HFFc6 (cell line): ENCODE measurements around the gene GGTLC1. TPM values are rescaled to one million over a fixed set of nuclear protein-coding genes. Genes with fewer than 3 reads are reported as not detected.

ENCODE experiments used
- DNase-seq: peaks from one replicate; pipeline ENCODE4 v3.0.0-alpha.2; 2018
- H3K27ac Mint-ChIP-seq: 2 replicates; pipeline ENCODE4 v1.8.0; 2020; ENCODE audit warnings: mild to moderate bottlenecking, mixed read lengths
- H3K27me3 Mint-ChIP-seq: 2 replicates; pipeline ENCODE4 v1.8.0; 2021; ENCODE audit warnings: mild to moderate bottlenecking, moderate library complexity, mixed read lengths; ENCODE audit not compliant: insufficient read depth
- H3K36me3 Mint-ChIP-seq: 2 replicates; pipeline ENCODE4 v1.8.0; 2021; ENCODE audit warnings: low read depth, mixed read lengths
- H3K4me1 Mint-ChIP-seq: 2 replicates; pipeline ENCODE4 v1.8.0; 2020; ENCODE audit warnings: low read depth, mixed read lengths
- H3K4me3 Mint-ChIP-seq: 2 replicates; pipeline ENCODE4 v1.8.0; 2020; ENCODE audit warnings: mild to moderate bottlenecking, moderate library complexity, mixed read lengths
- H3K9me3 Mint-ChIP-seq: 2 replicates; pipeline ENCODE4 v1.8.0; 2020; ENCODE audit warnings: mild to moderate bottlenecking, mixed read lengths
- total RNA-seq, 6 experiments: library from RNA; stranded (reverse); fragmentation: NEBNext Ultra II Directional; extraction: Animal tissue kit (Norgen Biotek cat#: 25700); gene quantifications; 2 replicates in 1 of 6; 3 replicates in 5 of 6; pipeline ENCODE4 v1.2.3, GENCODE V29; 2021
- TF ChIP-seq, protein P1 (sequence below): fragments of 200-600 bp; sonication (generic); IDR thresholded peaks from 2 replicates; pipeline ENCODE4 v1.5.0; 2021; ENCODE audit warnings: antibody characterized with exemption, mild to moderate bottlenecking

Gene GGTLC1
- total RNA-seq, 6 experiments from 2014 or later: not detected

GRCh38 chr20:23955896-23956295 is 32.7 kb downstream of the GGTLC1 start:
- TF ChIP-seq, protein P1, sequence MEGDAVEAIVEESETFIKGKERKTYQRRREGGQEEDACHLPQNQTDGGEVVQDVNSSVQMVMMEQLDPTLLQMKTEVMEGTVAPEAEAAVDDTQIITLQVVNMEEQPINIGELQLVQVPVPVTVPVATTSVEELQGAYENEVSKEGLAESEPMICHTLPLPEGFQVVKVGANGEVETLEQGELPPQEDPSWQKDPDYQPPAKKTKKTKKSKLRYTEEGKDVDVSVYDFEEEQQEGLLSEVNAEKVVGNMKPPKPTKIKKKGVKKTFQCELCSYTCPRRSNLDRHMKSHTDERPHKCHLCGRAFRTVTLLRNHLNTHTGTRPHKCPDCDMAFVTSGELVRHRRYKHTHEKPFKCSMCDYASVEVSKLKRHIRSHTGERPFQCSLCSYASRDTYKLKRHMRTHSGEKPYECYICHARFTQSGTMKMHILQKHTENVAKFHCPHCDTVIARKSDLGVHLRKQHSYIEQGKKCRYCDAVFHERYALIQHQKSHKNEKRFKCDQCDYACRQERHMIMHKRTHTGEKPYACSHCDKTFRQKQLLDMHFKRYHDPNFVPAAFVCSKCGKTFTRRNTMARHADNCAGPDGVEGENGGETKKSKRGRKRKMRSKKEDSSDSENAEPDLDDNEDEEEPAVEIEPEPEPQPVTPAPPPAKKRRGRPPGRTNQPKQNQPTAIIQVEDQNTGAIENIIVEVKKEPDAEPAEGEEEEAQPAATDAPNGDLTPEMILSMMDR: no peak
- no peaks in the 10 kb centered on the region for H3K36me3 Mint-ChIP-seq
- H3K4me1 Mint-ChIP-seq: no peaks in the 10 kb centered on the region
- peaks cover 3% of the 10 kb centered on the region for H3K27me3 Mint-ChIP-seq
- no peak overlapping the region for H3K4me3 Mint-ChIP-seq
- DNase-seq: no peak
- peaks cover 4% of the 10 kb centered on the region; the same call in 1 of the 2 replicates for H3K9me3 Mint-ChIP-seq
- H3K27ac Mint-ChIP-seq: no peak overlapping the region

GRCh38 chr20:23954008-23954745 is 34.4 kb downstream of the GGTLC1 start:
- Mint-ChIP-seq H3K36me3 (no peaks in the 10 kb centered on the region), H3K4me1 (no peaks in the 10 kb centered on the region), H3K27ac (no peak overlapping the region), H3K4me3 (no peak overlapping the region), H3K9me3 (peaks cover 4% of the 10 kb centered on the region; the same call in 1 of the 2 replicates), H3K27me3 (peaks cover 3% of the 10 kb centered on the region)
- TF ChIP-seq, protein P1: no peak
- DNase-seq: no peak

DNA sequence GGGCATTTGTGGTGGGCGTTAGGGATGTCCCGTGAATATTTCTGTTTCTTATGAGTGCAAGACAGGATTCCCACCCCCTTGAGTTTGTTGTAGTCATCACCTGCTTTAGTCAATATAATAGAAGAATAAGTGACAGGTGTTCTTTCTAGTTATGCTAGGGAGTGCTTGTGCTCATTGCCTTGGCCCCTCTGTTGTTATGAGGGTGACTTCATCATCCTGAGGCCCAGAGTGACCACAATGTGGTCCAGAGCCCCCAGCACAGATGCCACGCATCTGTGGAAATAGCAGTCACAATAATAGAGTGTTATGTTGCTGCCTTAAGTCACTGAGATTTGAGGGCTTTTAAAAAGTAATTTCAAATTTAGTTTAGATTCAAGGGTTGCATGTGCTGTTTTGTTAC is 42.4 kb downstream of the GGTLC1 start:
- Mint-ChIP-seq H3K27me3 (peaks cover 4% of the 10 kb centered on the region; the same call in 1 of the 2 replicates), H3K4me1 (no peaks in the 10 kb centered on the region), H3K27ac (no peak overlapping the region), H3K4me3 (no peak overlapping the region), H3K9me3 (no peaks in the 10 kb centered on the region), H3K36me3 (no peaks in the 10 kb centered on the region)
- TF ChIP-seq, protein P1: no peak
- DNase-seq: no peak

GRCh38 chr20:23943304-23943703 is 45.3 kb downstream of the GGTLC1 start:
- H3K27ac Mint-ChIP-seq: no peak overlapping the region
- H3K27me3 Mint-ChIP-seq: peaks cover 2% of the 10 kb centered on the region; the same call in 1 of the 2 replicates
- no peaks in the 10 kb centered on the region for H3K4me1 Mint-ChIP-seq
- no peak overlapping the region for H3K4me3 Mint-ChIP-seq
- no peaks in the 10 kb centered on the region for H3K36me3 Mint-ChIP-seq
- DNase-seq: no peak
- TF ChIP-seq, protein P1: no peak
- H3K9me3 Mint-ChIP-seq: peaks cover 3% of the 10 kb centered on the region; the same call in 1 of the 2 replicates

- Mint-ChIP-seq H3K4me1 (no peaks in the 10 kb centered on the region), H3K27ac (no peak overlapping the region), H3K27me3 (peaks cover 2% of the 10 kb centered on the region; the same call in 1 of the 2 replicates), H3K9me3 (peaks cover 3% of the 10 kb centered on the region; the same call in 1 of the 2 replicates), H3K4me3 (no peak overlapping the region), H3K36me3 (no peaks in the 10 kb centered on the region)
- no peak for DNase-seq
- TF ChIP-seq, protein P1: no peak
Measured at GRCh38 chr20:23939641-23940040, 48.9 kb downstream of the GGTLC1 start.
